IMR-90 (cell line): ENCODE results near the gene TUBA1A. TPM values are rescaled to one million over a fixed set of nuclear protein-coding genes. Genes with fewer than 3 reads are reported as not detected.

ENCODE experiments used
- ATAC-seq: fragments of 200-7000 bp; cut with Tn5 transposase; 2 replicates; pipeline ENCODE4 v1.9.1; 2020; ENCODE audit warnings: low read depth, mild to moderate bottlenecking, moderate library complexity
- BruUV-seq: library from RNA; stranded (reverse); fragments of 400-500 nt; replicated peaks from 2 replicates; lab custom pipeline; 2021; lab: Mats Ljungman, UMichigan
- CTCF ChIA-PET: fragments of 300-600 bp; formaldehyde crosslinking; extraction: SDS; loops from one replicate; lab custom pipeline; 2021; ENCODE audit warnings: antibody characterized with exemption; lab: Yijun Ruan, JAX
- POLR2A ChIA-PET: fragments of 300-600 bp; sonication (Branson Sonifier 250); formaldehyde crosslinking; loops from one replicate; lab custom pipeline; 2022; ENCODE audit warnings: antibody characterized with exemption; ENCODE audit not compliant: unreplicated experiment; lab: Charles Lee
- DNase-seq: peaks from one replicate; pipeline ENCODE4 v3.0.0; 2013
- H2AFZ ChIP-seq: replicated peaks from 2 replicates; pipeline ENCODE3; 2013; ENCODE audit warnings: low read length, mild to moderate bottlenecking; ENCODE audit not compliant: poor library complexity
- H2AK5ac ChIP-seq: 2 replicates; pipeline ENCODE4 v1.6.1; 2013; ENCODE audit warnings: low read depth, low read length, inconsistent platforms
- H2AK9ac ChIP-seq: replicated peaks from 2 replicates; pipeline ENCODE3; 2013; ENCODE audit warnings: mild to moderate bottlenecking, low read depth, low read length, moderate library complexity; ENCODE audit not compliant: poor library complexity
- H2BK120ac ChIP-seq: 2 replicates; pipeline ENCODE4 v1.6.1; 2013; ENCODE audit warnings: low read depth, low read length, inconsistent platforms
- H2BK15ac ChIP-seq: 3 replicates; pipeline ENCODE4 v1.6.1; 2013; ENCODE audit warnings: low read depth, low read length, inconsistent platforms
- H2BK20ac ChIP-seq: 2 replicates; pipeline ENCODE4 v1.6.1; 2013; ENCODE audit warnings: low read depth, mild to moderate bottlenecking, inconsistent platforms, low read length, moderate library complexity
- H2BK5ac ChIP-seq: 2 replicates; pipeline ENCODE4 v1.6.1; 2013; ENCODE audit warnings: mild to moderate bottlenecking, low read depth, low read length, inconsistent platforms; ENCODE audit not compliant: poor library complexity, severe bottlenecking
- H3K14ac ChIP-seq: replicated peaks from 2 replicates; pipeline ENCODE4 v1.6.1; 2013; ENCODE audit warnings: low read depth, low read length, inconsistent platforms
- H3K18ac ChIP-seq: 2 replicates; pipeline ENCODE4 v1.6.1; 2013; ENCODE audit warnings: low read depth, low read length, control low read depth
- H3K23ac ChIP-seq: 2 replicates; pipeline ENCODE4 v1.6.1; 2013; ENCODE audit warnings: low read depth, low read length, inconsistent platforms
- H3K27ac ChIP-seq: 2 replicates; pipeline ENCODE4 v1.5.1; 2013; ENCODE audit warnings: mild to moderate bottlenecking, control low read depth, low read length; ENCODE audit not compliant: insufficient read depth
- H3K27me3 ChIP-seq: 2 replicates; pipeline ENCODE4 v1.6.1; 2013; ENCODE audit warnings: low read length; ENCODE audit not compliant: control insufficient read depth, insufficient read depth
- H3K36me3 ChIP-seq: 2 replicates; pipeline ENCODE4 v1.6.1; 2013; ENCODE audit warnings: low read length, mixed read lengths; ENCODE audit not compliant: control insufficient read depth, insufficient read depth
- H3K4ac ChIP-seq: 2 replicates; pipeline ENCODE4 v1.6.1; 2013; ENCODE audit warnings: low read depth, low read length, inconsistent platforms
- H3K4me1 ChIP-seq: 2 replicates; pipeline ENCODE4 v1.6.1; 2013; ENCODE audit warnings: low read length, mixed read lengths; ENCODE audit not compliant: control insufficient read depth, insufficient read depth
- H3K4me2 ChIP-seq: 2 replicates; pipeline ENCODE4 v1.6.1; 2013; ENCODE audit warnings: low read depth, mild to moderate bottlenecking, control low read depth, low read length, moderate library complexity
- H3K4me3 ChIP-seq: 2 replicates; pipeline ENCODE4 v1.5.1; 2013; ENCODE audit warnings: low read depth, mild to moderate bottlenecking, control low read depth, low read length, moderate library complexity; ENCODE audit not compliant: insufficient read depth
- H3K56ac ChIP-seq: 2 replicates; pipeline ENCODE4 v1.6.1; 2013; ENCODE audit warnings: low read length, inconsistent platforms; ENCODE audit not compliant: insufficient read depth; ENCODE audit errors: extremely low read depth
- H3K79me1 ChIP-seq, 2 experiments: 2 replicates each; pipeline ENCODE4 v1.6.1; 2013; ENCODE audit warnings: low read length in 2 of 2, inconsistent platforms in 1 of 2, low read depth in 1 of 2
- H3K9ac ChIP-seq: 2 replicates; pipeline ENCODE4 v1.6.1; 2013; ENCODE audit warnings: low read depth, low read length, control low read depth
- H3K9me1 ChIP-seq: 2 replicates; pipeline ENCODE4 v1.6.1; 2013; ENCODE audit warnings: low read length, inconsistent platforms; ENCODE audit not compliant: insufficient read depth
- H3K9me3 ChIP-seq: 2 replicates; pipeline ENCODE4 v1.6.1; 2013; ENCODE audit warnings: low read length; ENCODE audit not compliant: control insufficient read depth, insufficient read depth
- H4K20me1 ChIP-seq: 2 replicates; pipeline ENCODE4 v1.6.1; 2013; ENCODE audit warnings: low read length, inconsistent platforms; ENCODE audit not compliant: insufficient read depth
- H4K5ac ChIP-seq: 2 replicates; pipeline ENCODE4 v1.6.1; 2013; ENCODE audit warnings: mild to moderate bottlenecking, low read depth, low read length, control low read depth
- H4K8ac ChIP-seq, 2 experiments: 2 replicates each; pipeline ENCODE4 v1.6.1; 2013; ENCODE audit warnings: low read depth in 2 of 2, low read length in 2 of 2, control low read depth in 1 of 2, inconsistent platforms in 1 of 2
- H4K91ac ChIP-seq: 2 replicates; pipeline ENCODE4 v1.6.1; 2013; ENCODE audit warnings: low read depth, low read length, inconsistent platforms; ENCODE audit not compliant: insufficient read depth
- BHLHE40 ChIP-seq: fragments of 150-350 bp; IDR thresholded peaks from 2 replicates; pipeline ENCODE4 v1.6.1; 2016; ENCODE audit warnings: mild to moderate bottlenecking, low read depth, low read length
- CEBPB ChIP-seq: IDR thresholded peaks from 2 replicates; pipeline ENCODE4 v1.6.1; 2012; ENCODE audit warnings: low read depth, low read length, improper control_type of control experiment
- CHD1 ChIP-seq: IDR thresholded peaks from 2 replicates; pipeline ENCODE4 v1.6.1; 2012; ENCODE audit warnings: low read depth, low read length, improper control_type of control experiment
- CTCF ChIP-seq: conservative IDR thresholded peaks from 2 replicates; pipeline ENCODE4 v1.5.1; 2012; ENCODE audit warnings: mild to moderate bottlenecking, low read depth, low read length, improper control_type of control experiment
- ELK1 ChIP-seq: fragments of 150-350 bp; IDR thresholded peaks from 2 replicates; pipeline ENCODE4 v1.6.1; 2016; ENCODE audit warnings: low read depth, mild to moderate bottlenecking, low read length, moderate library complexity, borderline replicate concordance
- FOS ChIP-seq: fragments of 150-350 bp; IDR thresholded peaks from 2 replicates; pipeline ENCODE4 v1.6.1; 2016; ENCODE audit warnings: low read depth, low read length
- MAFK ChIP-seq: IDR thresholded peaks from 2 replicates; pipeline ENCODE4 v1.6.1; 2012; ENCODE audit warnings: low read depth, low read length, improper control_type of control experiment
- MAZ ChIP-seq: IDR thresholded peaks from 2 replicates; pipeline ENCODE4 v1.6.1; 2012; ENCODE audit warnings: low read depth, mild to moderate bottlenecking, low read length, improper control_type of control experiment, moderate library complexity, borderline replicate concordance
- MXI1 ChIP-seq: IDR thresholded peaks from 2 replicates; pipeline ENCODE4 v1.6.1; 2012; ENCODE audit warnings: low read depth, mild to moderate bottlenecking, low read length, moderate library complexity, borderline replicate concordance
- POLR2A ChIP-seq: IDR thresholded peaks from 2 replicates; pipeline ENCODE4 v1.6.1; 2012; ENCODE audit warnings: mild to moderate bottlenecking, low read depth, low read length
- RAD21 ChIP-seq: IDR thresholded peaks from 2 replicates; pipeline ENCODE4 v1.6.1; 2012; ENCODE audit warnings: low read length, improper control_type of control experiment
- RCOR1 ChIP-seq: IDR thresholded peaks from 2 replicates; pipeline ENCODE4 v1.6.1; 2012; ENCODE audit warnings: mild to moderate bottlenecking, low read length, improper control_type of control experiment; ENCODE audit not compliant: insufficient replicate concordance
- RFX5 ChIP-seq: IDR thresholded peaks from 2 replicates; pipeline ENCODE4 v1.8.0; 2012; ENCODE audit warnings: low read depth, mild to moderate bottlenecking, low read length, moderate library complexity
- USF2 ChIP-seq: fragments of 150-350 bp; IDR thresholded peaks from 2 replicates; pipeline ENCODE4 v1.6.1; 2017; ENCODE audit warnings: mild to moderate bottlenecking, antibody characterized with exemption, low read length, low read depth
- WGBS, 2 experiments: methylation state at CpG; one replicate each; pipeline versions ENCODE4 v1.1.5 to v1.1.7; 2013; ENCODE audit warnings: missing lambda C conversion rate in 2 of 2; ENCODE audit not compliant: insufficient read length in 1 of 2; ENCODE audit errors: extremely low coverage in 2 of 2; 5-methylcytosine and 5-hydroxymethylcytosine counted together
- dilution Hi-C: fragments of 300-500 bp; cut with HindIII; formaldehyde crosslinking; loops from one replicate; pipeline ENCODE4 v1.14.3; 2018; ENCODE audit warnings: low sequenced_read_pairs; ENCODE audit not compliant: unreplicated experiment
- in situ Hi-C: fragments of 300-500 bp; cut with MboI; formaldehyde crosslinking; loops from 3 replicates; pipeline ENCODE4 v1.14.3; 2019; ENCODE audit warnings: low sequenced_read_pairs, inconsistent platforms, mixed read lengths
- intact Hi-C: fragments of 100-400 bp; cut with micrococcal nuclease; formaldehyde crosslinking; loops from 2 replicates; pipeline ENCODE4 v1.10.0; 2022
- polyA plus RNA-seq, 3 experiments: library from polyadenylated mRNA; depleted of rRNA; stranded (reverse); fragments of >200 nt; gene quantifications; 2 replicates each; pipeline ENCODE4 v1.2.3, GENCODE V29; 2012; ENCODE audit warnings: low replicate concordance in 1 of 3
- total RNA-seq: library from RNA; depleted of rRNA; stranded (reverse); fragments of >200 nt; gene quantifications from 2 replicates; pipeline ENCODE4 v1.2.3, GENCODE V29; 2012

TUBA1A gene
- total and polyA plus RNA-seq, 2 of the 4 experiments (the other 2 are of a cell fraction), result 2,105 to 2,832 TPM

GRCh38 chr12:49165114-49165513 lies 23.8 kb downstream of the TUBA1A start:
- WGBS, 2 experiments, result 80% methylated on average over 1 of the region's 2 CpGs; no CpG with 5 or more reads in 1 of the 2 experiments
- DNase-seq (no peak), ATAC-seq (no peak)
- no peak overlapping the region for H3K9ac ChIP-seq
- H2AK9ac ChIP-seq, result no peak overlapping the region
- 0 out of 2 replicates have a peak, but pooled peaks cover 3% of the 10 kb centered on the region for H3K9me1 ChIP-seq
- H2BK20ac ChIP-seq, result no peak overlapping the region
- H4K8ac ChIP-seq, result no peak overlapping the region
- H3K27me3 ChIP-seq, result peaks cover 2% of the 10 kb centered on the region; the same call in 1 of the 2 replicates
- no peak overlapping the region for H3K4ac ChIP-seq
- ChIA-PET POLR2A (no interaction called here), CTCF (no interaction called here)
- H3K23ac ChIP-seq, result no peak overlapping the region
- in situ Hi-C loops (no loop called here), dilution Hi-C loops (no loop called here), intact Hi-C loops (no loop called here)
- no peaks in the 10 kb centered on the region for H3K36me3 ChIP-seq
- no peak overlapping the region for H3K27ac ChIP-seq
- no peak overlapping the region for H2AK5ac ChIP-seq
- no peaks in the 10 kb centered on the region for H3K79me1 ChIP-seq
- H3K4me3 ChIP-seq, result no peak overlapping the region
- H3K14ac ChIP-seq, result no peak overlapping the region
- H3K4me1 ChIP-seq, result no peaks in the 10 kb centered on the region
- no peak overlapping the region for H2AFZ ChIP-seq
- H3K9me3 ChIP-seq, result no peaks in the 10 kb centered on the region
- H3K56ac ChIP-seq, result no peak overlapping the region
- H2BK15ac ChIP-seq, result no peak overlapping the region
- no peaks in the 10 kb centered on the region for H4K20me1 ChIP-seq
- no peak overlapping the region for H4K91ac ChIP-seq
- H2BK120ac ChIP-seq, result no peak overlapping the region
- H4K5ac ChIP-seq, result no peak overlapping the region
- no TSS peak for BruUV-seq
- no peak for TF ChIP-seq CEBPB
- no peak for TF ChIP-seq RAD21
- TF ChIP-seq BHLHE40, result no peak
- no peak for TF ChIP-seq MAFK
- TF ChIP-seq RCOR1, result no peak
- no peak for TF ChIP-seq ELK1
- TF ChIP-seq POLR2A, result no peak
- TF ChIP-seq FOS, result no peak
- no peak for TF ChIP-seq USF2
- no peak for TF ChIP-seq MXI1
- no peak for TF ChIP-seq CTCF
- TF ChIP-seq CHD1, result no peak
- no peak for TF ChIP-seq MAZ
- TF ChIP-seq RFX5, result no peak
- no peak overlapping the region for H2BK5ac ChIP-seq
- H3K4me2 ChIP-seq, result no peak overlapping the region
- no peak overlapping the region for H3K18ac ChIP-seq
